Measurements from ENCODE around the gene SNTG2. TPM values are rescaled to one million over a fixed set of nuclear protein-coding genes. Genes with fewer than 3 reads are reported as not detected.

SNTG2 gene
- total RNA-seq, 1 experiment from 2014 or later, result 20.5 TPM

- H3K27ac Mint-ChIP-seq, result no peak overlapping the region
- no peak overlapping the region for H3K4me3 Mint-ChIP-seq
- TF ChIP-seq ZNF532 (CRISPR knock-in tag; IDR thresholded peaks at IDR 0.05; ENCODE audit: borderline replicate concordance) (no peak), MAX (CRISPR knock-in tag; IDR thresholded peaks at IDR 0.05) (no peak), NFYB (CRISPR knock-in tag; conservative IDR thresholded peaks at IDR 0.05; ENCODE audit: low read depth) (no peak), ZNF232 (CRISPR knock-in tag; IDR thresholded peaks at IDR 0.05) (no peak), ZNF671 (CRISPR knock-in tag; IDR thresholded peaks at IDR 0.05) (no peak), ELF4 (CRISPR knock-in tag; IDR thresholded peaks at IDR 0.05; ENCODE audit: low read depth) (no peak), IRF1 (CRISPR knock-in tag; IDR thresholded peaks at IDR 0.05) (no peak), ZNF219 (CRISPR knock-in tag; IDR thresholded peaks at IDR 0.05; ENCODE audit: borderline replicate concordance) (no peak), CREB1 (CRISPR knock-in tag; IDR thresholded peaks at IDR 0.05) (no peak)
- no peaks in the 10 kb centered on the region for H3K36me3 Mint-ChIP-seq
- H3K27me3 Mint-ChIP-seq (ENCODE audit: low read depth), result peaks cover 17% of the 10 kb centered on the region
- CTCF ChIA-PET, result no interaction called here
- POLR2A ChIA-PET, result interaction anchor here (0.7 kb wide), 1 partner anchor 26 kb away, joined by 3 read pairs; no protein-coding TSS in a partner anchor
- peaks cover 14% of the 10 kb centered on the region for H3K4me1 Mint-ChIP-seq
- no peaks in the 10 kb centered on the region for H3K9me3 Mint-ChIP-seq
- ATAC-seq, result no peak
- no peak for DNase-seq (ENCODE audit: low spot score)
Measured at GRCh38 chr2:1010415-1010930, 59.8 kb downstream of the SNTG2 start.

GRCh38 chr2:1011006-1011405 is 60.4 kb downstream of the SNTG2 start:
- no peak overlapping the region for H3K4me3 Mint-ChIP-seq
- TF ChIP-seq NFATC4 (CRISPR knock-in tag; IDR thresholded peaks at IDR 0.05) (no peak), ZNF512 (CRISPR knock-in tag; IDR thresholded peaks at IDR 0.05; ENCODE audit: borderline replicate concordance) (no peak), PRRX2 (CRISPR knock-in tag; IDR thresholded peaks at IDR 0.05) (no peak), CBFB (CRISPR knock-in tag; IDR thresholded peaks at IDR 0.05; ENCODE audit: low read depth) (no peak), OVOL2 (CRISPR knock-in tag; IDR thresholded peaks at IDR 0.05; ENCODE audit: borderline replicate concordance) (no peak), SMAD4 (CRISPR knock-in tag; IDR thresholded peaks at IDR 0.05) (no peak), FOXP4 (CRISPR knock-in tag; IDR thresholded peaks at IDR 0.05) (no peak), ZNF138 (CRISPR knock-in tag; conservative IDR thresholded peaks at IDR 0.05) (no peak), USF2 (CRISPR knock-in tag; IDR thresholded peaks at IDR 0.05) (no peak), ATF3 (CRISPR knock-in tag; conservative IDR thresholded peaks at IDR 0.05) (no peak), ZNF281 (CRISPR knock-in tag; IDR thresholded peaks at IDR 0.05) (no peak), FOXP1 (CRISPR knock-in tag; IDR thresholded peaks at IDR 0.05; ENCODE audit: borderline replicate concordance) (no peak)

More at GRCh38 chr2:1011006-1011405, 60.4 kb downstream of the SNTG2 start:
- Mint-ChIP-seq H3K27ac (no peak overlapping the region), H3K4me1 (peaks cover 18% of the 10 kb centered on the region), H3K9me3 (no peaks in the 10 kb centered on the region), H3K36me3 (no peaks in the 10 kb centered on the region), H3K27me3 (ENCODE audit: low read depth) (peaks cover 17% of the 10 kb centered on the region)
- ChIA-PET CTCF (no interaction called here), POLR2A (no interaction called here)
- no peak for ATAC-seq
- no peak for DNase-seq (ENCODE audit: low spot score)
